HG03025 (cell line): Measurements from ENCODE around the gene BRICD5.

Source experiments
- ATAC-seq: cut with Tn5 transposase; IDR thresholded peaks from one replicate; pipeline ENCODE4 v1.9.1; 2021; ENCODE audit warnings: mild to moderate bottlenecking, moderate library complexity; ENCODE audit not compliant: unreplicated experiment, low FRiP score

BRICD5 gene

DNA sequence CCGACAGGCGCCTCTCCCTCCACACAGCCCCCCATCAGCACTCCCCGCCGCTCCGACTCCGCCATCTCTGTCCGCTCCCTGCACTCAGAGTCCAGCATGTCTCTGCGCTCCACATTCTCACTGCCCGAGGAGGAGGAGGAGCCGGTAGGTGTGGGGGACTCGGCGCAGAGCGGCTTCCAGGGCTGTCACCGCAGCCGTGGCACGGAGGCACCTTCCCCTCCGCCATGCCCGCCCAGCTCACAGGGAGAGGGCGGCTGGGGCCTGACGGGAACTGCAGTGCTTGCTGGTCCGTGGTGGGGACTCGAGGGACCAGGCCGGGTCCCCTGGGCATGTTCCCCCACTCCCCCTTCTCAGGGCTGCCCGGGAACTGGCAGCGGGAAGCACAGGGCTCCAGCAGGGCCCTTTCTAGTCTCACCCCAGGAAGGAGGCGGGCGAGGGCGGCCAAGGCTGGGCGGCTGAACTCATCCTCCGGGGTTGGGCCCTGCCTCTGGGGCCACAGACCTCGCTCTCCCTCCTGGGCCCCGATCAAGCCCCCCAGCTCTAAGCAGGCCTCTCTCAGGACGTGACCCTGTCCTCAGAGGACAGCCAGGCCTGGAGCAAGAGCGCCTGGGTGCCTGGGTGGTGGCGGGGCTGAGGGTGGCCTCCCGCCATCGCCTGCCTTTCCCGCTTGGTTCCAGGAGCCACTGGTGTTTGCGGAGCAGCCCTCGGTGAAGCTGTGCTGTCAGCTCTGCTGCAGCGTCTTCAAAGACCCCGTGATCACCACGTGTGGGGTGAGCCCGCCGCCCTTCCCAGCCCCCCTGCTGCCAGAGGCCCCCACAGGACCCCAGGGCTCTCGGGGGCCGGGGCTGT lies 39.9 kb downstream of the BRICD5 start:
- no peak for ATAC-seq

DNA sequence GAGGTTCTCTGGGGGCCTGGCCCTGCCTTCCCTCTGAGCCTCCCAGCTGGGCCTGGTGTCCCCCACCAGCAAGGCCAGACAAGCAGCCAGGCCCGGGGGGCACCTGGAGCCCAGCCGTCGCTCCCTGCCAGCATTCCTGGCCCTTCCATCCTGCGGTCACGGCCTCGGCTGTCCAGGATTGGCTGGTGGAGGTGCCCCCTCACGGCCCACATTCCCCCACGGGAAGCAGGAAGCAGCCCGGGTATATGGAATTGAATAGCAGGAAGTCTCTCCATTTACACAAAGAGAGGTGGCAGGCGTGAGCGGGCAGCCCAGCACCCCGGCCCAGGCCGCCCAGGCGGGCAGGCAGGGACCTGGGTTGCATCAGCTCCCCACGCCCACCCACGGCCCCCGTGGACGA lies 40.6 kb downstream of the BRICD5 start:
- ATAC-seq, result no peak

DNA sequence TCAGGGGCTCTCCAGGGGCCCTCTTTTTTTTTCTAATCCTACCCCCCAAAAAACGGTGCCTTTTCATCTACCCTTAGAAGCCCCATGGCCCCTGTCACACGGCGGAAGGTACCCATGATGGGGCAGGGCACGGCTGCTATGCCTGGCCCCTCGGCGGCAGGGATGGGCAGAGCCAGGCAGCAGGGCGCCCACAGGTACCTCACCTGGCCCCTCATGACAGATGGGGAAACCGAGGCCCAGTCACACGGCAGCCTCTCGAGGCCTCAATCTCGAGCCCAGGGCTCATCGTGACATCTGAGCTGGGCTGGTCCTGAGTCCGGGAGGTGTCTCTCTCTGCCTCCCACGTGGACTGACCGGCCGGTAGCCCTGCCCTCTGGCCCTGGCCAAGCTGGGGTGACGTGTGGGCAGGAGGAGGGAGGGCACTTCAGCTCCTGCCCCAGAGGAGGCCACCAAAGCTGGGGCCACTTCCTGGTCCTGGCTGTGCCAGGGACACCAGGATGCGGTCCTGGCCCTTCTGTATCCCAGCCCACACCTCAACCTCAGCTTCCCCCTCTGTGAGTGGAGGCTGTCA lies 43.5 kb downstream of the BRICD5 start:
- ATAC-seq, result no peak

DNA sequence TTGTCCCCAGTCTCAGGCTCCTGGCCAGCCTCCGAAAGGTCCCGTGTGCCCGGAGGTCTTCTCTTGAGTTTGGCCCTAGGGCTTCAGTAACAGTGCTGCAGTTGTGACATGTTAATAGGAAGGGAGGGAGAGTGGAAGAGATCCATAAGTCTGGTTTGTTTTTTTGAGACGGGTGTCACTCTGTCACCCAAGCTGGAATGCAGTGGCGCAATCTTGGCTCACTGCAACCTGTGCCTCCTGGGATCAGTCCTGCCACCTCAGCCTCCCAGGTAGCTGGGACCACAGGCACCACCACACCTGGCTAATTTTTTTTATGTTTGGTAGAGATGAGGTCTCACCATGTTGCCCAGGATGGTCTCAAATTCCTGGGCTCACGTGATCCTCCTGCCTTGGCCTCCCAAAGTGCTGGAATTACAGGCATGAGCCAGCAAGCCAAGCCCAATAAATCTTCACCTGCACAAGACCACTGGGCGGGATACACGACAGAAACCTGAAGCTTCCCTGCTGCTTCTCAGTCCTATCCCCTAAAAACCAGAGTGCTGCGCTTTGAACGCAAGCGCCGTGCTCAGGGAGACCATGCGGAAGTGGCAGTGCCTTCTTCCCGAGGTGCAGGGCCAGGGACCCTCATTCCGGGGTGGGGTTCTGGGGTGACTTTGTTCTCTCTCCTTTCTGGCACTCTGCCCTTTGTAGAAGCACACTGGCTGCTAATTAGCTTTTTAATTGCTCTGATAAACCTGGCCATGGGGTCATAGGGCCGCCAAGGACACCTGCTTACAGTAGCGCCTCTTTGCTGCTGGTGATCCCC lies 44.2 kb downstream of the BRICD5 start:
- ATAC-seq, result no peak

DNA sequence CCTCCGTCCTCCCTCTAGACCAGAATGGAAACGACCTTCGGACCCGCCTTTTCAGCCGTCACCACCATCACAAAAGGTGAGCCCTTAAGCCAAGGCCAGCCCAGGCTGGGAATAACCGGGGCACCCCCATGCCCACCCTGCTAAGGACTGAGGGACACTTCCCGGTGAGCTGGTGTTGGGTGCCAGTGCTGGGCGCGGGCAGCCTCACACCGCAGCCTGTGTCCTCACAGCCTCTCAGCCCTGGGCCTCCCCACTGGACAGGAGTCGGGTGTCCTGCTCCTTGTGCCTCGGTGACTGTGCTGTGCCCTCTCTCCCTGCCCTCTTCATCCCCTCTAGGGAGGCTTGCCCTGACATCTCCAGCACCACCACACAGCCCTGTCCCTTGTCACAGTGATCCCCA lies 44.8 kb downstream of the BRICD5 start:
- no peak for ATAC-seq

DNA sequence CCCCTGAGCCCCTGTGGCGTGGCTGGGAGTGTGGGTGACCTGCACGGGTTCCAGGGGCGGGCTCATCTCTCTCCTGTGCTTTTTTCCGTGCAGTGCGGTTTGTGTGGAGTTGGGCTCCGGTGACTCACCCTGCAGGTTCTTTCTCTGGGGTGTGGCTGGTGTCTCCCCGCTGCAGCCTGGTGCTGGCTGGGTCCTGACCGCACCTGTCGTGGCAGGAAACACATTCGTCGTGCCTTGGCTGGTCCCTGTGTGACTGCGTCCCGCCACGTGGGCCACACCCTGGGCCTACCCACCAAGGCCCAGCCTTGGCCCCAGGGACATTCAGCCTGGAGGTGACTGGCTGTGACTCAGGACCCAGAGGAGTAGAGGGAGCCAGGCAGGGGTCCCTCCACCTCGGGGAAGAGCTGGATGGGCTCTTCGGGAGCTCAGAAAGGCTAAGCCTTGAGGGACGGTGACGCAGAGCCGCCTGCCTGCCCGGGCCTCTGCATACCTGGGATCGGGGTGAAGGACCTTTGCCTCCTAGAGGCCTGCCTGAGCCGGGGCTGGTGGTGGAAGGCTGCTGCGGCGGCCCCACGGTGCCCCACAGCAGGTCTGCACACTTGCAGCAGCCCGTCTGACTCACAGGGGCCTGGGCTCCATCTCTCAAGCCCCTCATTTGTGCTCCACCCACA lies 47.3 kb downstream of the BRICD5 start:
- ATAC-seq, result no peak

DNA sequence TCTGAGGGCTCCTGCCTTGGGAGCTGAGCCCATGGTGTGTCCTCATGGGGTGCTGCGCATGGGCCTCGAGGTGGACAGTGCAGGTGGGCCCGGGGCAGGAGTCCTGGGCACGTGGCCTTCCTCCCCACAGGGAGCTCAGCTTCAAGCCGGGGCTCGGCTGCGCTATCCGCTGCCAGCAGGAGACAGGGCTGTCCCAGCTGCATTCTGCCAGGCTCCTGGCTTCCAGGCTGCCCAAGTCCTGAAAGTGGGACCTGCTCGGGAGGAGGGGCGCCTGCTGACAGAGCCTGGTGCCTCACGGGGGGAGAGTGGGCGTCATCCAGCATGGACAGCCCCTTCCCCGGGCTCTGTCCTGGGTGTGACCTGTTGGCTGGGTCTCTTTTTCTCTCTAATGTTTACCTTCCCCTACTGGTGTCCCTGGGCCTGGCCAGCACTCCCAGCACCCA lies 48.0 kb downstream of the BRICD5 start:
- ATAC-seq, result no peak

DNA sequence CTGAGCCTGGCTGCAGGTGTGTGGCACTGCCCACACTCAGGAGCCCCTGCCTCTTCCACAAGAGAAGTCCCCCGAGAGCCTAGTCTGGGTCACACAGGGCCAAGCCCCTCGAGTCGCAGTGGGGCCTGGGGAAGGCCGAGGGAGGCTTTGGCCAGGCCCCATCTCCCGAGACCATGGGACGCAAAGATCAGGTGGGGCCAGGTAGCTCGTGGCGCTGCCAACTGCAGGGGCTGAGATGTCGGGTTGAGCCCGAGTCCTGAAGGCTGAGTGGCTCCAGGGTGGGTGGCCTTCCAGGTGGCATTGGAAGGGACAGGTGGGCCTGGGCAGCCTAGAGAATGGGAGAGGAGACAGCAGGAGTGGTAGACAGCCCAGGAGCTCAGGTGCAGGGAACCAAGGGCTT lies 48.8 kb downstream of the BRICD5 start:
- ATAC-seq, result no peak

DNA sequence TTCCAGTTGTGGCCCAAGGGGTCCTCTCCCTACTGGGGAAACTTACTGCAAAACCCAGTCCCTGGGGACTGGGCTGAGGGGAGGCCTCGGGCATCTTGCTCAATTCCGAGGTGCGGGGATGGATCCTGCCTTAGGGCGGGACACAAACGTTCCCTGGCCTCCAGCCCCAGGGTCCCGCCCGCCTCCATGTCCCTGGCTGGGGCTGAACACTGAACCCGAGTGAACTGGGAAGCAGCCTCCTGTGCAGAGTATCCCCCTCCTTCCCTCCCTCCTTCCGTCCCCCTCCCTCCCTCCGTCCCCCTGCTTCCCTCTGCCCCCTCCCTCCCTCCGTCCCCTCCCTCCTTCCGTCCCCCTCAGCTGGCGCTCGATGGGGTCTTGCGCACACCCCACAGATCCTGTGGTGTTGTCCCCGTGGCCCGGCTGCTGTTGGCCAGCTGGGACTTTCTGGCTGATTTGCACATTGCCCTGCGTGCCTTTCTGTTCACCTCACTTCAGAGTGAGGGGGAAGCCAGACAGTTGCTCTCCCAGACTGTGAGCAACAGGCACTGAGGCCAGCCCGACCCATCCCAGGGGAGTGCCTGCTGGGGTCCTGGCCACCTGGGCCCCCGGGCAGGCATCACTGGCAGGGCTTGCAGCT lies 49.6 kb downstream of the BRICD5 start:
- ATAC-seq, result no peak
